Stimulated activated CD4-positive, alpha-beta T cell treated with anti-CD3 and anti-CD28 coated beads, Interleukin-2, amount 100 ng/mL, for 48 hours (primary cell): Measurements from ENCODE around the gene OPTC.

Experiments used
- DNase-seq, 2 donors: peaks; one replicate each; pipeline ENCODE4 v3.0.0-alpha.2; 2020

Gene OPTC

GRCh38 chr1:203539831-203540546, 46.0 kb downstream of the OPTC start:
- no peak for DNase-seq

- no peak for DNase-seq
These were observed 50.5 kb downstream of the OPTC start for GRCh38 chr1:203544485-203544884.

- no peak for DNase-seq
These were observed 51.2 kb downstream of the OPTC start for GRCh38 chr1:203544978-203545816.

- no peak for DNase-seq
These were observed 52.3 kb downstream of the OPTC start for GRCh38 chr1:203546274-203546673.

- DNase-seq: no peak
These were observed 53.2 kb downstream of the OPTC start for GRCh38 chr1:203547147-203547546.

- no peak for DNase-seq
These were observed 53.9 kb downstream of the OPTC start for GRCh38 chr1:203547771-203548421.

- DNase-seq: no peak
These were observed 54.9 kb downstream of the OPTC start for GRCh38 chr1:203548892-203549291.

- no peak for DNase-seq
These were observed 55.4 kb downstream of the OPTC start for GRCh38 chr1:203549309-203549708.

- DNase-seq: no peak
These were observed 56.9 kb downstream of the OPTC start for GRCh38 chr1:203550846-203551245.

- no peak for DNase-seq
These were observed 57.6 kb downstream of the OPTC start for GRCh38 chr1:203551550-203551949.

GRCh38 chr1:203553496-203553895, 59.5 kb downstream of the OPTC start:
- DNase-seq: no peak

GRCh38 chr1:203554071-203554470, 60.1 kb downstream of the OPTC start:
- no peak for DNase-seq

GRCh38 chr1:203555076-203555475, 61.1 kb downstream of the OPTC start:
- no peak for DNase-seq

- no peak for DNase-seq
These were observed 61.6 kb downstream of the OPTC start for GRCh38 chr1:203555511-203556046.

- no peak for DNase-seq
These were observed 62.3 kb downstream of the OPTC start for GRCh38 chr1:203556047-203556851.

GRCh38 chr1:203557390-203557789, 63.4 kb downstream of the OPTC start:
- DNase-seq: no peak

- no peak for DNase-seq
These were observed 64.3 kb downstream of the OPTC start for GRCh38 chr1:203558064-203558760.
